GM18505 (cell line): ENCODE data around the gene CORO7.

Experiments
- ATAC-seq: cut with Tn5 transposase; IDR thresholded peaks from one replicate; pipeline ENCODE4 v1.9.1; 2021; ENCODE audit not compliant: unreplicated experiment
- POLR2A ChIP-seq: IDR thresholded peaks from 4 replicates; pipeline ENCODE4 v1.6.1; 2011; ENCODE audit warnings: borderline replicate concordance; ENCODE audit not compliant: insufficient read depth, insufficient read length; ENCODE audit errors: extremely low read depth

The CORO7 gene

GRCh38 chr16:4412854-4413253, 3.5 kb downstream of the CORO7 start:
- no peak for ATAC-seq
- TF ChIP-seq POLR2A, result no peak

- ATAC-seq, result no peak
- TF ChIP-seq POLR2A, result no peak
Measured at GRCh38 chr16:4412159-4412558, 4.2 kb downstream of the CORO7 start.

- no peak for ATAC-seq
- TF ChIP-seq POLR2A, result no peak
Measured at GRCh38 chr16:4411684-4412083, 4.7 kb downstream of the CORO7 start.

- no peak for ATAC-seq
- no peak for TF ChIP-seq POLR2A
Measured at GRCh38 chr16:4410335-4411075, 5.9 kb downstream of the CORO7 start.

- ATAC-seq, result no peak
- no peak for TF ChIP-seq POLR2A
Measured at GRCh38 chr16:4409081-4409932, 7.1 kb downstream of the CORO7 start.

GRCh38 chr16:4408323-4408690, 8.1 kb downstream of the CORO7 start:
- no peak for TF ChIP-seq POLR2A
- no peak for ATAC-seq

GRCh38 chr16:4407543-4408322, 8.7 kb downstream of the CORO7 start:
- TF ChIP-seq POLR2A, result no peak
- no peak for ATAC-seq

GRCh38 chr16:4404967-4405696, 11.3 kb downstream of the CORO7 start:
- TF ChIP-seq POLR2A, result no peak

GRCh38 chr16:4404247-4404966, 12.0 kb downstream of the CORO7 start:
- ATAC-seq, result no peak
- TF ChIP-seq POLR2A, result no peak

More at GRCh38 chr16:4404967-4405696, 11.3 kb downstream of the CORO7 start:
- ATAC-seq, result no peak

GRCh38 chr16:4403133-4403949, 13.1 kb downstream of the CORO7 start:
- no peak for ATAC-seq
- TF ChIP-seq POLR2A, result no peak

- ATAC-seq, result no peak
- no peak for TF ChIP-seq POLR2A
Measured at GRCh38 chr16:4402439-4403132, 13.8 kb downstream of the CORO7 start.

- no peak for ATAC-seq
- TF ChIP-seq POLR2A, result no peak
Measured at GRCh38 chr16:4401510-4401909, 14.9 kb downstream of the CORO7 start.

- ATAC-seq, result no peak
- no peak for TF ChIP-seq POLR2A
Measured at GRCh38 chr16:4401094-4401501, 15.3 kb downstream of the CORO7 start.
